Measurements from ENCODE around the gene CYP26A1.

Gene CYP26A1

GRCh38 chr10:93124580-93125318 lies 51.1 kb downstream of the CYP26A1 start:
- no peaks in the 10 kb centered on the region for H3K4me1 ChIP-seq (ENCODE audit: control insufficient read depth, insufficient read depth, low read length)
- H3K36me3 ChIP-seq (ENCODE audit: control insufficient read depth in 2 of 2, insufficient read depth in 2 of 2, low read length in 2 of 2): no peaks in the 10 kb centered on the region
- peaks cover 7 to 9% of the 10 kb centered on the region in 2 donors for H3K9me3 ChIP-seq (ENCODE audit: control insufficient read depth in 2 of 2, low read length in 2 of 2)
- no peak overlapping the region for H3K9ac ChIP-seq (ENCODE audit: low read length in 2 of 2)
- no peak overlapping the region for H3K27ac ChIP-seq (ENCODE audit: low read length)
- H3K4me3 ChIP-seq (ENCODE audit: low read length in 2 of 2): no peak overlapping the region
- no peaks in the 10 kb centered on the region for H3K27me3 ChIP-seq (ENCODE audit: control insufficient read depth in 1 of 2, insufficient read depth in 2 of 2, low read length in 2 of 2)

DNA sequence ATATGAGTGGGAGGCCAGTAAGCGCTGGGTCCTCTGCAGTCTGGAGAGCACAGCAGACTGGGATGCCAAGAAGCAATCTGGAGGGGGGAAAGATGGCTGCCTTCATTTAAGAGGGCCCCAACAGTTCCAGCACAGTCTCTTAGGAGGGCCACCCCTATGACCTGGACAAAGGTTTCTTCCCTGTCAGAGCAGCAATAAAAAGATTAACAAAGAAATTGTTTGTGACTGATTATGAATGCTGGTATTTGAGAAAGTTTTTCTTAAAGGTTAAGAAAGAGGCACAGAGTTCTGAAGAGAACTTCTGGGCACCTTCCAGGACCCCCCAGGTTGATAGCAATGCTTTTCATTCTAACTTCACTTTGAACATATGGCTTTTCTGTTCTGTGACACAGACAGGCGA lies 52.3 kb downstream of the CYP26A1 start:
- H3K36me3 ChIP-seq (ENCODE audit: control insufficient read depth in 2 of 2, insufficient read depth in 2 of 2, low read length in 2 of 2): no peaks in the 10 kb centered on the region
- no peak overlapping the region for H3K4me3 ChIP-seq (ENCODE audit: low read length in 2 of 2)

GRCh38 chr10:93126483-93127052 lies 52.9 kb downstream of the CYP26A1 start:
- Histone ChIP-seq H3K9me3 (ENCODE audit: control insufficient read depth in 2 of 2, low read length in 2 of 2) (peaks cover 7 to 9% of the 10 kb centered on the region in 2 donors), H3K4me1 (ENCODE audit: control insufficient read depth, insufficient read depth, low read length) (no peaks in the 10 kb centered on the region), H3K36me3 (ENCODE audit: control insufficient read depth in 2 of 2, insufficient read depth in 2 of 2, low read length in 2 of 2) (no peaks in the 10 kb centered on the region), H3K4me3 (ENCODE audit: low read length in 2 of 2) (no peak overlapping the region), H3K27me3 (ENCODE audit: control insufficient read depth in 1 of 2, insufficient read depth in 2 of 2, low read length in 2 of 2) (no peaks in the 10 kb centered on the region), H3K9ac (ENCODE audit: low read length in 2 of 2) (no peak overlapping the region), H3K27ac (ENCODE audit: low read length) (no peak overlapping the region)

More for the DNA sequence above, 52.3 kb downstream of the CYP26A1 start:
- peaks cover 7 to 9% of the 10 kb centered on the region in 2 donors for H3K9me3 ChIP-seq (ENCODE audit: control insufficient read depth in 2 of 2, low read length in 2 of 2)
- no peak overlapping the region for H3K9ac ChIP-seq (ENCODE audit: low read length in 2 of 2)
- no peaks in the 10 kb centered on the region for H3K27me3 ChIP-seq (ENCODE audit: control insufficient read depth in 1 of 2, insufficient read depth in 2 of 2, low read length in 2 of 2)
- H3K27ac ChIP-seq (ENCODE audit: low read length): no peak overlapping the region
- H3K4me1 ChIP-seq (ENCODE audit: control insufficient read depth, insufficient read depth, low read length): no peaks in the 10 kb centered on the region

Measured in stomach smooth muscle (tissue), 2 donors.